GM18909 (cell line): ENCODE measurements around the gene CNFN.

Experiments used
- ATAC-seq: cut with Tn5 transposase; IDR thresholded peaks from one replicate; pipeline ENCODE4 v1.9.1; 2021; ENCODE audit warnings: mild to moderate bottlenecking; ENCODE audit not compliant: unreplicated experiment, poor library complexity

CNFN gene

GRCh38 chr19:42378225-42379215 is 11.6 kb downstream of the CNFN start:
- ATAC-seq, result no peak

- ATAC-seq, result no peak
Measured at GRCh38 chr19:42376177-42376555, 13.9 kb downstream of the CNFN start.

- ATAC-seq, result no peak
Measured at GRCh38 chr19:42375415-42376176, 14.5 kb downstream of the CNFN start.

- no peak for ATAC-seq
Measured at GRCh38 chr19:42374826-42375376, 15.2 kb downstream of the CNFN start.

- ATAC-seq, result no peak
Measured at GRCh38 chr19:42370626-42371175, 19.4 kb downstream of the CNFN start.

- ATAC-seq, result no peak
Measured at GRCh38 chr19:42370068-42370520, 20.0 kb downstream of the CNFN start.

- ATAC-seq, result no peak
Measured at GRCh38 chr19:42369433-42370067, 20.5 kb downstream of the CNFN start.

GRCh38 chr19:42368765-42369164 is 21.3 kb downstream of the CNFN start:
- ATAC-seq, result no peak

GRCh38 chr19:42368360-42368759 is 21.7 kb downstream of the CNFN start:
- ATAC-seq, result no peak

- ATAC-seq, result no peak
Measured at GRCh38 chr19:42367929-42368328, 22.2 kb downstream of the CNFN start.

GRCh38 chr19:42366673-42367072 is 23.4 kb downstream of the CNFN start:
- no peak for ATAC-seq

GRCh38 chr19:42363614-42364346 is 26.3 kb downstream of the CNFN start:
- no peak for ATAC-seq

- ATAC-seq, result no peak
Measured at GRCh38 chr19:42362891-42363440, 27.1 kb downstream of the CNFN start.

- ATAC-seq, result no peak
Measured at GRCh38 chr19:42362342-42362741, 27.8 kb downstream of the CNFN start.

GRCh38 chr19:42361545-42361910 is 28.6 kb downstream of the CNFN start:
- ATAC-seq, result no peak

- no peak for ATAC-seq
Measured at GRCh38 chr19:42360787-42361544, 29.1 kb downstream of the CNFN start.

- no peak for ATAC-seq
Measured at GRCh38 chr19:42357290-42357689, 32.8 kb downstream of the CNFN start.

GRCh38 chr19:42356686-42357085 is 33.4 kb downstream of the CNFN start:
- ATAC-seq, result no peak

- ATAC-seq, result no peak
Measured at GRCh38 chr19:42355896-42356295, 34.2 kb downstream of the CNFN start.
